22Rv1 (cell line): ENCODE results near the gene ASB9.

ENCODE experiments used
- ZFX ChIP-seq: fragments of 450-650 bp; IDR thresholded peaks from 2 replicates; pipeline ENCODE4 v1.6.1; 2017; ENCODE audit warnings: antibody characterized with exemption, borderline replicate concordance
- TF ChIP-seq, protein P1 (sequence below): fragments of 450-650 bp; IDR thresholded peaks from 2 replicates; pipeline ENCODE4 v1.5.1; 2017; ENCODE audit warnings: mild to moderate bottlenecking

GRCh38 chrX:15221321-15221720, 48.6 kb downstream of the ASB9 start:
- TF ChIP-seq, protein P1, sequence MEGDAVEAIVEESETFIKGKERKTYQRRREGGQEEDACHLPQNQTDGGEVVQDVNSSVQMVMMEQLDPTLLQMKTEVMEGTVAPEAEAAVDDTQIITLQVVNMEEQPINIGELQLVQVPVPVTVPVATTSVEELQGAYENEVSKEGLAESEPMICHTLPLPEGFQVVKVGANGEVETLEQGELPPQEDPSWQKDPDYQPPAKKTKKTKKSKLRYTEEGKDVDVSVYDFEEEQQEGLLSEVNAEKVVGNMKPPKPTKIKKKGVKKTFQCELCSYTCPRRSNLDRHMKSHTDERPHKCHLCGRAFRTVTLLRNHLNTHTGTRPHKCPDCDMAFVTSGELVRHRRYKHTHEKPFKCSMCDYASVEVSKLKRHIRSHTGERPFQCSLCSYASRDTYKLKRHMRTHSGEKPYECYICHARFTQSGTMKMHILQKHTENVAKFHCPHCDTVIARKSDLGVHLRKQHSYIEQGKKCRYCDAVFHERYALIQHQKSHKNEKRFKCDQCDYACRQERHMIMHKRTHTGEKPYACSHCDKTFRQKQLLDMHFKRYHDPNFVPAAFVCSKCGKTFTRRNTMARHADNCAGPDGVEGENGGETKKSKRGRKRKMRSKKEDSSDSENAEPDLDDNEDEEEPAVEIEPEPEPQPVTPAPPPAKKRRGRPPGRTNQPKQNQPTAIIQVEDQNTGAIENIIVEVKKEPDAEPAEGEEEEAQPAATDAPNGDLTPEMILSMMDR, result no peak
- TF ChIP-seq ZFX, result no peak
